HG03520 (cell line): Measurements from ENCODE around the gene MACF1.

Experiments
- ATAC-seq: cut with Tn5 transposase; IDR thresholded peaks from one replicate; pipeline ENCODE4 v1.9.1; 2021; ENCODE audit warnings: mild to moderate bottlenecking, moderate library complexity; ENCODE audit not compliant: unreplicated experiment

Gene MACF1

GRCh38 chr1:39294531-39294930, 90.0 kb downstream of the MACF1 start:
- ATAC-seq: no peak

- ATAC-seq: no peak
Measured at GRCh38 chr1:39295901-39296300, 91.4 kb downstream of the MACF1 start.

- no peak for ATAC-seq
Measured at GRCh38 chr1:39297551-39297950, 93.1 kb downstream of the MACF1 start.

GRCh38 chr1:39301606-39302005, 97.1 kb downstream of the MACF1 start:
- ATAC-seq: no peak

GRCh38 chr1:39305555-39305954, 101.1 kb downstream of the MACF1 start:
- ATAC-seq: no peak

GRCh38 chr1:39310015-39310414, 105.5 kb downstream of the MACF1 start:
- no peak for ATAC-seq

GRCh38 chr1:39310691-39311090, 106.2 kb downstream of the MACF1 start:
- ATAC-seq: no peak

GRCh38 chr1:39317111-39317510, 112.6 kb downstream of the MACF1 start:
- no peak for ATAC-seq

- ATAC-seq: no peak
Measured at GRCh38 chr1:39317910-39318633, 113.6 kb downstream of the MACF1 start.

GRCh38 chr1:39321979-39322378, 117.5 kb downstream of the MACF1 start:
- no peak for ATAC-seq

- no peak for ATAC-seq
Measured at GRCh38 chr1:39322431-39322830, 117.9 kb downstream of the MACF1 start.

- ATAC-seq: no peak
Measured at GRCh38 chr1:39324888-39325287, 120.4 kb downstream of the MACF1 start.

GRCh38 chr1:39326836-39327235, 122.3 kb downstream of the MACF1 start:
- no peak for ATAC-seq

GRCh38 chr1:39328095-39328494, 123.6 kb downstream of the MACF1 start:
- no peak for ATAC-seq

- ATAC-seq: no peak
Measured at GRCh38 chr1:39328586-39329121, 124.2 kb downstream of the MACF1 start.

- ATAC-seq: no peak
Measured at GRCh38 chr1:39331647-39332046, 127.2 kb downstream of the MACF1 start.

- no peak for ATAC-seq
Measured at GRCh38 chr1:39332291-39332690, 127.8 kb downstream of the MACF1 start.

- no peak for ATAC-seq
Measured at GRCh38 chr1:39332828-39333227, 128.3 kb downstream of the MACF1 start.

GRCh38 chr1:39333296-39333695, 128.8 kb downstream of the MACF1 start:
- ATAC-seq: no peak

GRCh38 chr1:39335216-39335615, 130.7 kb downstream of the MACF1 start:
- ATAC-seq: no peak

- no peak for ATAC-seq
Measured at GRCh38 chr1:39337067-39337466, 132.6 kb downstream of the MACF1 start.

GRCh38 chr1:39342776-39343175, 138.3 kb downstream of the MACF1 start:
- no peak for ATAC-seq
